Prostate gland (tissue), 2 donors: Measurements from ENCODE around the gene ZNF222. TPM values are rescaled to one million over a fixed set of nuclear protein-coding genes. Genes with fewer than 3 reads are reported as not detected.

Experiments used
- DNase-seq: peaks from one replicate; pipeline ENCODE4 v3.0.0-alpha.2; 2019; ENCODE audit warnings: low spot score
- H3K27ac ChIP-seq, 2 donors: fragments of 200-600 bp; sonication (generic); 2 replicates each; pipeline ENCODE4 v1.5.1; 2017 to 2019
- H3K27me3 ChIP-seq: fragments of 200-600 bp; sonication (generic); replicated peaks from 2 replicates; pipeline ENCODE4 v1.5.1; 2019; ENCODE audit not compliant: insufficient read depth
- H3K36me3 ChIP-seq, 2 donors: fragments of 200-600 bp; sonication (generic); 1 replicate in 1 of 2; 2 replicates in 1 of 2; pipeline versions ENCODE4 v1.5.1 to v1.8.1; 2017 to 2019
- H3K4me1 ChIP-seq: fragments of 200-600 bp; sonication (generic); replicated peaks from 2 replicates; pipeline ENCODE4 v1.5.1; 2019
- H3K4me3 ChIP-seq, 2 donors: fragments of 200-600 bp; sonication (generic); 2 replicates each; pipeline ENCODE4 v1.5.1; 2017 to 2019
- H3K9me3 ChIP-seq: fragments of 200-600 bp; sonication (generic); 2 replicates; pipeline ENCODE4 v1.5.1; 2017
- CTCF ChIP-seq, 4 experiments: fragments of 200-600 bp in 2 of 4; fragments of 450-650 bp in 2 of 4; sonication (generic) in 2 of 4; IDR thresholded peaks; 1 replicate in 3 of 4; 2 replicates in 1 of 4; pipeline ENCODE4 v1.5.1; 2016 to 2019; ENCODE audit warnings: antibody characterized with exemption in 4 of 4, mild to moderate bottlenecking in 2 of 4, moderate library complexity in 2 of 4
- POLR2A ChIP-seq: fragments of 450-650 bp; IDR thresholded peaks from one replicate; pipeline ENCODE4 v1.6.1; 2016; ENCODE audit warnings: antibody characterized with exemption, mild to moderate bottlenecking
- POLR2AphosphoS5 ChIP-seq: sonication (generic); formaldehyde crosslinking; IDR thresholded peaks from one replicate; pipeline ENCODE4 v1.6.1; 2017; ENCODE audit warnings: antibody characterized with exemption
- WGBS: methylation state at CpG from one replicate; pipeline ENCODE4 v1.1.5; 2018; 5-methylcytosine and 5-hydroxymethylcytosine counted together
- intact Hi-C: fragments of 100-400 bp; cut with DNase I; formaldehyde crosslinking; loops from one replicate; pipeline ENCODE4 v1.14.2; 2022
- total RNA-seq, 2 donors: library from RNA; depleted of rRNA; stranded (reverse); fragments of >200 nt; gene quantifications; one replicate each; pipeline ENCODE4 v1.1.0, GENCODE V29; 2016

ZNF222 gene
- total RNA-seq: 1 to 10 TPM; 3.7 to 6.1 TPM

GRCh38 chr19:44025217-44025936, at the start of gene ZNF222:
TSS of gene ZNF222 (plus strand) at chr19:44025379. CDS start at chr19:44025437, 58 bp downstream.
- intact Hi-C loops: no loop called here
- no peaks in the 10 kb centered on the region for H3K4me1 ChIP-seq
- peak; percentile 83 for DNase-seq
- no peaks in the 10 kb centered on the region for H3K9me3 ChIP-seq
- WGBS: 1% methylated on average over 37 of the region's 37 CpGs
- TF ChIP-seq POLR2AphosphoS5 (peak; percentile 85), POLR2A (no peak)
- peak within 1 kb of the TSS; percentile 59 to 67 for H3K4me3 ChIP-seq
- H3K27me3 ChIP-seq: no peaks in the 10 kb centered on the region
- H3K36me3 ChIP-seq: peaks cover 0 to 3% of the 10 kb centered on the region in 2 donors
- peak within 1 kb of the TSS; percentile 36 to 52 for H3K27ac ChIP-seq

DNA sequence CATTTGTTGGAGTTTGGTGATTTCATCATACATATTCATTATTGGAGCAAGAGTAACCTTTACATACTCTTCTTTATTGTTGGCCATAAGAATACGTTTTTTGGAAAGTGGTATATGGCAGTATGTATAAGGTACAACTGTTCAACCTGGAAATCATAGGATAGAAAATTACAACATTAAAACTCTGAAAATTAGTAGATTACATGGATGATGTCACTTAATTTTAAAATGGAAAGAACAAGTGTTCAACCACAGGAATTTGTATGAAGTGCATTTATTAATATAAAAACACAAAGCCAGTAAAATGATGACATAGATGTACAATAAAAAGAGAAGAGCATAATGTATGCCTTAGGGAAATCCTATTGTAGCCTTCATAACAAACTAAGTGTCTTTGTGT, 48.4 kb upstream of the ZNF222 start:
- 97% methylated on average over 1 of the region's 1 CpG for WGBS
- TF ChIP-seq CTCF (IDR thresholded peaks at IDR 0.05): no peak
- TF ChIP-seq POLR2AphosphoS5: no peak
- no peak for TF ChIP-seq POLR2A
- no peak for DNase-seq

DNA sequence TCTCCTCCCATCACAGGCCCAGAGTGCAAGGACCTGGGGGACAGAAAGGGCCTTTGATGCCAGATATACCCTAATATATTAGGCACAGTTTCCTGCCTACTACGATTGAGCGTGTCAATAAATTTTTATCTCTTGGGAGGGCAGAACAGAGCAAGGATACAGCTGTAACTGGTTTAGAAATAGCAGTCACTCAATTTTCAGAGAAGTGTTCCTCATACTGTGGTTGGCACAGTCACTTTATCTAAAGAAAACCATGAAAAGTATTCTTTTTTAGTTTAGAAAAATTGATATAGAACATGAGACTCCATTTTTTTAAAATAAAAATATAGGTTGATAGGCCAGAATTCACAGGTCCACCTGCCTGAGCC, 41.7 kb upstream of the ZNF222 start:
- WGBS: 79% methylated on average over 2 of the region's 2 CpGs
- Histone ChIP-seq H3K9me3 (no peaks in the 10 kb centered on the region), H3K27me3 (no peaks in the 10 kb centered on the region), H3K27ac (peak overlapping the region; percentile 73 to 76), H3K4me3 (peak overlapping the region; percentile 55 to 72), H3K4me1 (no peaks in the 10 kb centered on the region), H3K36me3 (no peaks in the 10 kb centered on the region)
- intact Hi-C loops: no loop called here
- no peak for TF ChIP-seq POLR2AphosphoS5
- TF ChIP-seq POLR2A: no peak
- no peak for DNase-seq

More for the DNA sequence above, 48.4 kb upstream of the ZNF222 start:
- no peak overlapping the region for H3K4me3 ChIP-seq
- H3K27ac ChIP-seq: no peak overlapping the region
- H3K4me1 ChIP-seq: no peaks in the 10 kb centered on the region
- no peaks in the 10 kb centered on the region for H3K36me3 ChIP-seq
- H3K27me3 ChIP-seq: no peaks in the 10 kb centered on the region
- intact Hi-C loops: no loop called here
- H3K9me3 ChIP-seq: no peaks in the 10 kb centered on the region

DNA sequence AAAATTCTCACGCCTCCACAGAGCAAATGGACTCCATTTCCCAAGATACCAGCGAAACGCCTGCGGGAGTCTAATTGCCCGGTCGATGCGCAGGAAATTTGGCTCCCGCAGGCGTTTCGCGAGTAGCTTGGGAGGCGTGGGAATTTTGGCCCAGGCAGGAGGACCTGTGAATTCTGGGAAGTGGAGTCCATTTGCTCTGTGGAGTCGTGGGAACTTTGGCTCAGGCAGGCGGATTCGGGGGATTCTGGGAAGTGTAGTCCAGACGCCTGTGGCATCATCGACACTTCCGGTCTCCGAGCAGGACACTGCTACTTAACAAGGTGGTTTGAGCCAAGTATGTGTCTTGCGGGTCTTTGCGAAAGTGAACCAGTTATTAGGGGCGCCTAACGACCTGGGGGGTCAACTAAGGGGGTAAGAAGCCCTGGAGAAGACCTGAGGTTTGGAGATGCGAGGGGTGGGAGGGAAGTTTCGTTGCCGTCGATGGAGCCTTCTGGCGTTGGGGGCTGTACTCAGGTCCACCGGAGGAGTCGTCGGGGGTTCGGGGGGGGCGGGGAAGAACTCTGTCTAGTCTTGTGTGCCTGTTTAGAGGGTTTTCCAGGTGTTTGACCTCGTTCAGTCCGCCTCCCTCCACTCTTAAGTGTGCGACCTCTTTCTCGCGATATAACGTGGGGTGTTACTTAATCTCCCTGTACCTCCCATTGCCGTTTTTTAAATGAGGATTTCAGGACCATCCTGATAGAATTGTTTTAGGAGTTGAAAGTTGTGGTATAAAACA, 41.1 kb upstream of the ZNF222 start, which contains the start of gene ZNF155:
Gene ZNF155, plus strand, starts transcription at position 277 of the 775 bp plus-strand sequence. CDS start 4,356 bp downstream, outside the sequence.
- TF ChIP-seq POLR2A (peak; percentile 14), CTCF (IDR thresholded peaks at IDR 0.05) (peak in 1 of 4 experiments; percentile 14), POLR2AphosphoS5 (peak; percentile 92)

DNA sequence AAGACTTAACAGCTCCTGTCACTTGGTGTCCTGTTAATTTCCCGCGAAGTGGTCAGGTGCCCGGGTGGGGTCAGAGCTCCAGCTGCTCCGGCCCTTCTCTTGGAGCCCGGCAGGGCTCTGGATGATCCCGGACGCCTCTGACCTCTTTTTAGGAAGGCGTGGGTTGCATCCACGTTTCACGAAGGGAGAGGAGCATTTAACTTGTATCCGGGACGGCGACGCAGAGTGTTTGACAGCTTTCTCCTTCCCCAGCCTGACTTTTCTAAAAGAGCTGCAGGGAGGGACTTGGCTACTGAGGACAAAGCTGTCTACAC, 40.5 kb upstream of the ZNF222 start:
- H3K27ac ChIP-seq: peak overlapping the region; percentile 73 to 76

More for the DNA sequence above, 41.1 kb upstream of the ZNF222 start, which contains the start of gene ZNF155:
- peak; percentile 94 for DNase-seq
- no peaks in the 10 kb centered on the region for H3K4me1 ChIP-seq
- peak within 1 kb of the TSS; percentile 55 to 72 for H3K4me3 ChIP-seq
- peak within 1 kb of the TSS; percentile 73 to 76 for H3K27ac ChIP-seq
- 1% methylated on average over 40 of the region's 40 CpGs for WGBS
- no peaks in the 10 kb centered on the region for H3K9me3 ChIP-seq
- H3K27me3 ChIP-seq: no peaks in the 10 kb centered on the region
- intact Hi-C loops: no loop called here
- no peaks in the 10 kb centered on the region for H3K36me3 ChIP-seq

DNA sequence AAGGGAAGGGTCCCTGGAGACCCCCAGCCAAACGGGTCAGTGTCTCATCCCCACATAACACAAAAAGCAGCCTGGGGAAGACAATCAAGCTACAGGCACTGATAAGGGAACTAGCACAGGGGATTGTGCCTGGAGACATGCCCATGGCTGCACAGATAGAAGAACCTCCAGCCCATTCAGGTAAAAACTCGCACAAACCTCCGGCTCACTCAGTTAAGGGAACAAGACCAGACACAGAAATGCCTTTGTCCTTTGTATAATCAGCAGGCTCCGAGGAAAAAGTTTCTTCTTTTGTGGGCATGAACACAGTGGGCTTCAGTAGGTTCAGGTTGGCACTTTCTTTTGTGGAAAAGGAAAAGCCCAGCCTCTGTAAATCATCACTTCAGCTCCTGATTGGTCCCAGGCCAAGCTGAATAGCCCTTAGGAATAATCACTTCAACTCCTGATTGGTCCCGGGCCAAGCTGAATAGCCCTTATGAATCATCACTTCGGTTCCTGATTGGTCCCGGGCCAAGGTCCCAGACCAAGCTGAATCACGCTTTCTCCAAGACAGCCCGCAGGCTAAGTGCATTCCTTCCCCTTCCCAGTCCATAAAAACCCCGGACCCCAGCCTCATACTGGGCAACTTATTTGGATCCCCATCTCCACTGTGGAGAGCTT, 27.4 kb upstream of the ZNF222 start:
- H3K36me3 ChIP-seq: peaks cover 0 to 9% of the 10 kb centered on the region in 2 donors
- H3K27me3 ChIP-seq: no peaks in the 10 kb centered on the region
- no peak overlapping the region for H3K27ac ChIP-seq
- H3K4me3 ChIP-seq: no peak overlapping the region
- no peaks in the 10 kb centered on the region for H3K9me3 ChIP-seq
- TF ChIP-seq POLR2A (no peak), POLR2AphosphoS5 (no peak), CTCF (IDR thresholded peaks at IDR 0.05) (no peak)
- 58% methylated on average over 10 of the region's 10 CpGs for WGBS
- intact Hi-C loops: no loop called here
- DNase-seq: no peak
- H3K4me1 ChIP-seq: no peaks in the 10 kb centered on the region

More for the DNA sequence above, 40.5 kb upstream of the ZNF222 start:
- Histone ChIP-seq H3K4me1 (no peaks in the 10 kb centered on the region), H3K36me3 (no peaks in the 10 kb centered on the region), H3K27me3 (no peaks in the 10 kb centered on the region), H3K4me3 (peak overlapping the region; percentile 55 to 72), H3K9me3 (no peaks in the 10 kb centered on the region)
- WGBS: under 1% methylated on average over 14 of the region's 14 CpGs
- DNase-seq: peak; percentile 7
- intact Hi-C loops: no loop called here
- TF ChIP-seq POLR2A: no peak
